Rectal smooth muscle tissue (tissue), 1 donor: ENCODE measurements around the gene TRIM37.

ENCODE experiments used
- H3K27ac ChIP-seq: one replicate; pipeline ENCODE4 v1.7.0; 2013; ENCODE audit warnings: low read depth, low read length, inconsistent platforms
- H3K27me3 ChIP-seq: one replicate; pipeline ENCODE4 v1.7.0; 2013; ENCODE audit warnings: low read length; ENCODE audit not compliant: control insufficient read depth, insufficient read depth
- H3K36me3 ChIP-seq: one replicate; pipeline ENCODE4 v1.7.0; 2013; ENCODE audit warnings: low read length; ENCODE audit not compliant: control insufficient read depth, insufficient read depth
- H3K4me1 ChIP-seq: one replicate; pipeline ENCODE4 v1.7.0; 2013; ENCODE audit warnings: low read length; ENCODE audit not compliant: control insufficient read depth, insufficient read depth
- H3K4me3 ChIP-seq: one replicate; pipeline ENCODE4 v1.7.0; 2013; ENCODE audit warnings: low read length
- H3K9ac ChIP-seq: one replicate; pipeline ENCODE4 v1.7.0; 2013; ENCODE audit warnings: low read length

The TRIM37 gene

GRCh38 chr17:59018019-59018418, 88.7 kb downstream of the TRIM37 start:
- Histone ChIP-seq H3K4me3 (no peak overlapping the region), H3K36me3 (no peaks in the 10 kb centered on the region), H3K27me3 (no peaks in the 10 kb centered on the region), H3K9ac (no peak overlapping the region), H3K27ac (no peak overlapping the region), H3K4me1 (no peaks in the 10 kb centered on the region)

GRCh38 chr17:59011975-59012374, 94.7 kb downstream of the TRIM37 start:
- Histone ChIP-seq H3K27ac (no peak overlapping the region), H3K9ac (no peak overlapping the region), H3K4me1 (no peaks in the 10 kb centered on the region), H3K36me3 (no peaks in the 10 kb centered on the region), H3K4me3 (no peak overlapping the region), H3K27me3 (no peaks in the 10 kb centered on the region)

- H3K9ac ChIP-seq, result no peak overlapping the region
- H3K4me1 ChIP-seq, result no peaks in the 10 kb centered on the region
- H3K36me3 ChIP-seq, result no peaks in the 10 kb centered on the region
- no peak overlapping the region for H3K27ac ChIP-seq
- no peak overlapping the region for H3K4me3 ChIP-seq
- H3K27me3 ChIP-seq, result no peaks in the 10 kb centered on the region
Observed at GRCh38 chr17:59010026-59010425, 96.7 kb downstream of the TRIM37 start.

- Histone ChIP-seq H3K36me3 (no peaks in the 10 kb centered on the region), H3K27me3 (no peaks in the 10 kb centered on the region), H3K27ac (no peak overlapping the region), H3K9ac (no peak overlapping the region), H3K4me3 (no peak overlapping the region), H3K4me1 (no peaks in the 10 kb centered on the region)
Observed at GRCh38 chr17:59008737-59009136, 97.9 kb downstream of the TRIM37 start.

- Histone ChIP-seq H3K9ac (no peak overlapping the region), H3K36me3 (no peaks in the 10 kb centered on the region), H3K27me3 (no peaks in the 10 kb centered on the region), H3K27ac (no peak overlapping the region), H3K4me1 (no peaks in the 10 kb centered on the region), H3K4me3 (no peak overlapping the region)
Observed at GRCh38 chr17:59007995-59008394, 98.7 kb downstream of the TRIM37 start.

GRCh38 chr17:59004338-59005111, 102.2 kb downstream of the TRIM37 start:
- Histone ChIP-seq H3K4me1 (no peaks in the 10 kb centered on the region), H3K27ac (no peak overlapping the region), H3K4me3 (no peak overlapping the region), H3K36me3 (no peaks in the 10 kb centered on the region), H3K9ac (no peak overlapping the region), H3K27me3 (no peaks in the 10 kb centered on the region)

GRCh38 chr17:59003860-59004259, 102.8 kb downstream of the TRIM37 start:
- Histone ChIP-seq H3K36me3 (no peaks in the 10 kb centered on the region), H3K9ac (no peak overlapping the region), H3K4me1 (no peaks in the 10 kb centered on the region), H3K4me3 (no peak overlapping the region), H3K27me3 (no peaks in the 10 kb centered on the region), H3K27ac (no peak overlapping the region)

GRCh38 chr17:59002848-59003247, 103.8 kb downstream of the TRIM37 start:
- no peak overlapping the region for H3K4me3 ChIP-seq
- no peaks in the 10 kb centered on the region for H3K4me1 ChIP-seq
- no peak overlapping the region for H3K27ac ChIP-seq
- H3K36me3 ChIP-seq, result no peaks in the 10 kb centered on the region
- H3K9ac ChIP-seq, result no peak overlapping the region
- no peaks in the 10 kb centered on the region for H3K27me3 ChIP-seq

- Histone ChIP-seq H3K27me3 (no peaks in the 10 kb centered on the region), H3K36me3 (no peaks in the 10 kb centered on the region), H3K4me3 (no peak overlapping the region), H3K9ac (no peak overlapping the region), H3K4me1 (no peaks in the 10 kb centered on the region), H3K27ac (no peak overlapping the region)
Observed at GRCh38 chr17:59002126-59002525, 104.6 kb downstream of the TRIM37 start.

- no peaks in the 10 kb centered on the region for H3K4me1 ChIP-seq
- no peaks in the 10 kb centered on the region for H3K36me3 ChIP-seq
- no peak overlapping the region for H3K9ac ChIP-seq
- no peaks in the 10 kb centered on the region for H3K27me3 ChIP-seq
- no peak overlapping the region for H3K4me3 ChIP-seq
- H3K27ac ChIP-seq, result no peak overlapping the region
Observed at GRCh38 chr17:59001158-59001814, 105.4 kb downstream of the TRIM37 start.

- Histone ChIP-seq H3K4me3 (no peak overlapping the region), H3K36me3 (no peaks in the 10 kb centered on the region), H3K4me1 (no peaks in the 10 kb centered on the region), H3K27me3 (no peaks in the 10 kb centered on the region), H3K27ac (no peak overlapping the region), H3K9ac (no peak overlapping the region)
Observed at GRCh38 chr17:59000022-59000421, 106.7 kb downstream of the TRIM37 start.

GRCh38 chr17:58999500-58999899, 107.2 kb downstream of the TRIM37 start:
- Histone ChIP-seq H3K27ac (no peak overlapping the region), H3K36me3 (no peaks in the 10 kb centered on the region), H3K4me1 (no peaks in the 10 kb centered on the region), H3K9ac (no peak overlapping the region), H3K27me3 (no peaks in the 10 kb centered on the region), H3K4me3 (no peak overlapping the region)

- no peak overlapping the region for H3K9ac ChIP-seq
- H3K4me3 ChIP-seq, result no peak overlapping the region
- no peaks in the 10 kb centered on the region for H3K27me3 ChIP-seq
- no peak overlapping the region for H3K27ac ChIP-seq
- no peaks in the 10 kb centered on the region for H3K36me3 ChIP-seq
- no peaks in the 10 kb centered on the region for H3K4me1 ChIP-seq
Observed at GRCh38 chr17:58998871-58999270, 107.8 kb downstream of the TRIM37 start.
